Measurements from ENCODE around the gene MUSTN1.

DNA sequence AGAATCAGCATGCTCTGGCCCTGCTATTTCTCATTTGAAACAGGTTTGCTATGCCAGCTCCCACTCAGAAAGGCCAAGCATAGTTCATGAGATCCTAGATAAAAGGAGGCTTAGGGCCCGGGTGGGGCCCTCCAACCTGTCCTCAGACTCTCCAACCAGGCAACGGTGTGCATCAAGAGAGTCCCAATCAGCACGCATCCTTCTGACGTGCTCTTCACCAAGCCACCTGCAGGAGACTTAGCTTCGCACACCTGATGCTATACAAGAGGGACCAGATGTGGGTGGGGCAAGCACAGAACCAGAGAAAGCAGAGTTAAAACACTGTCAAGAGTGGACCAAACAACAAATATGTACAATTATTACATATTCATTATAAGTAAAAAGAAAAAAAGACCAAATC lies 45.2 kb upstream of the MUSTN1 start:
- TF ChIP-seq, protein P1, sequence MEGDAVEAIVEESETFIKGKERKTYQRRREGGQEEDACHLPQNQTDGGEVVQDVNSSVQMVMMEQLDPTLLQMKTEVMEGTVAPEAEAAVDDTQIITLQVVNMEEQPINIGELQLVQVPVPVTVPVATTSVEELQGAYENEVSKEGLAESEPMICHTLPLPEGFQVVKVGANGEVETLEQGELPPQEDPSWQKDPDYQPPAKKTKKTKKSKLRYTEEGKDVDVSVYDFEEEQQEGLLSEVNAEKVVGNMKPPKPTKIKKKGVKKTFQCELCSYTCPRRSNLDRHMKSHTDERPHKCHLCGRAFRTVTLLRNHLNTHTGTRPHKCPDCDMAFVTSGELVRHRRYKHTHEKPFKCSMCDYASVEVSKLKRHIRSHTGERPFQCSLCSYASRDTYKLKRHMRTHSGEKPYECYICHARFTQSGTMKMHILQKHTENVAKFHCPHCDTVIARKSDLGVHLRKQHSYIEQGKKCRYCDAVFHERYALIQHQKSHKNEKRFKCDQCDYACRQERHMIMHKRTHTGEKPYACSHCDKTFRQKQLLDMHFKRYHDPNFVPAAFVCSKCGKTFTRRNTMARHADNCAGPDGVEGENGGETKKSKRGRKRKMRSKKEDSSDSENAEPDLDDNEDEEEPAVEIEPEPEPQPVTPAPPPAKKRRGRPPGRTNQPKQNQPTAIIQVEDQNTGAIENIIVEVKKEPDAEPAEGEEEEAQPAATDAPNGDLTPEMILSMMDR (conservative IDR thresholded peaks at IDR 0.05 in 1 of 2, IDR thresholded peaks at IDR 0.05 in 1 of 2; ENCODE audit: extremely low read depth in 1 of 2, insufficient read depth in 1 of 2, low read depth in 1 of 2, low read length in 2 of 2), result no peak
- no peak for TF ChIP-seq EZH2 (IDR thresholded peaks at IDR 0.05; ENCODE audit: borderline replicate concordance, low read length)

Measured in mammary epithelial cell (primary cell).